Tibial nerve (tissue), 4 donors: ENCODE measurements around the gene UBN2. TPM values are rescaled to one million over a fixed set of nuclear protein-coding genes. Genes with fewer than 3 reads are reported as not detected.
A peak's percentile ranks its signal among the peaks of the same experiment; 100 is the strongest.

Experiments used
- DNase-seq, 2 donors: peaks; one replicate each; pipeline ENCODE4 v3.0.0-alpha.2; 2019; ENCODE audit warnings: low spot score in 2 of 2
- H3K27ac ChIP-seq, 4 donors: fragments of 200-600 bp; sonication (generic) in 3 of 4; one replicate each; pipeline ENCODE4 v1.5.1; 2017 to 2019; ENCODE audit warnings: mild to moderate bottlenecking in 1 of 4
- H3K27me3 ChIP-seq, 2 donors: fragments of 200-600 bp; sonication (generic) in 1 of 2; one replicate each; pipeline versions ENCODE4 v1.5.1 to v1.6.0; 2017 to 2019
- H3K36me3 ChIP-seq, 3 donors: fragments of 200-600 bp; sonication (generic); one replicate each; pipeline ENCODE4 v1.5.1; 2018 to 2019
- H3K4me1 ChIP-seq, 4 donors: fragments of 200-600 bp; sonication (generic) in 3 of 4; one replicate each; pipeline ENCODE4 v1.5.1; 2017 to 2019
- H3K4me3 ChIP-seq, 4 donors: fragments of 200-600 bp; sonication (generic) in 3 of 4; one replicate each; pipeline ENCODE4 v1.5.1; 2017 to 2019; ENCODE audit warnings: mild to moderate bottlenecking in 1 of 4, moderate library complexity in 1 of 4
- H3K9me3 ChIP-seq, 4 donors: fragments of 200-600 bp; sonication (generic) in 3 of 4; one replicate each; pipeline ENCODE4 v1.5.1; 2017 to 2019
- CTCF ChIP-seq, 5 experiments: fragments of 200-600 bp in 3 of 5; fragments of 450-650 bp in 2 of 5; sonication (generic) in 3 of 5; IDR thresholded peaks; one replicate each; pipeline ENCODE4 v1.5.1; 2016 to 2019; ENCODE audit warnings: antibody characterized with exemption in 5 of 5, mild to moderate bottlenecking in 3 of 5, moderate library complexity in 2 of 5
- EP300 ChIP-seq, 2 donors: sonication (generic); formaldehyde crosslinking; IDR thresholded peaks; one replicate each; pipeline ENCODE4 v1.6.1; 2017; ENCODE audit warnings: antibody characterized with exemption in 2 of 2, mild to moderate bottlenecking in 1 of 2
- POLR2A ChIP-seq, 2 donors: fragments of 450-650 bp; IDR thresholded peaks; one replicate each; pipeline ENCODE4 v1.6.1; 2017; ENCODE audit warnings: antibody characterized with exemption in 2 of 2, mild to moderate bottlenecking in 2 of 2, moderate library complexity in 2 of 2
- WGBS, 2 donors: methylation state at CpG; one replicate each; pipeline ENCODE4 v1.1.5; 2018; 5-methylcytosine and 5-hydroxymethylcytosine counted together
- total RNA-seq, 4 donors: library from RNA; depleted of rRNA; stranded (reverse); fragments of >200 nt; gene quantifications; one replicate each; pipeline ENCODE4 v1.1.0, GENCODE V29; 2016

UBN2 gene
- total RNA-seq, 4 donors from 2014 or later, result 16.7 to 20.9 (median 19.2) TPM

- TF ChIP-seq EP300 (IDR thresholded peaks at IDR 0.05) (no peak), CTCF (IDR thresholded peaks at IDR 0.05) (no peak), POLR2A (IDR thresholded peaks at IDR 0.05) (no peak)
- no peaks in the 10 kb centered on the region for H3K4me1 ChIP-seq
- WGBS, 2 donors, result 84 to 89% methylated on average over 6 of the region's 6 CpGs
- DNase-seq, result no peak
- no peak overlapping the region for H3K27ac ChIP-seq
- no peaks in the 10 kb centered on the region for H3K27me3 ChIP-seq
- no peaks in the 10 kb centered on the region for H3K9me3 ChIP-seq
- H3K4me3 ChIP-seq, result no peak overlapping the region
- H3K36me3 ChIP-seq, result peaks cover 0 to 75% (median 0%) of the 10 kb centered on the region in 3 donors
These were observed 28.1 kb downstream of the UBN2 start for GRCh38 chr7:139259142-139259541.

DNA sequence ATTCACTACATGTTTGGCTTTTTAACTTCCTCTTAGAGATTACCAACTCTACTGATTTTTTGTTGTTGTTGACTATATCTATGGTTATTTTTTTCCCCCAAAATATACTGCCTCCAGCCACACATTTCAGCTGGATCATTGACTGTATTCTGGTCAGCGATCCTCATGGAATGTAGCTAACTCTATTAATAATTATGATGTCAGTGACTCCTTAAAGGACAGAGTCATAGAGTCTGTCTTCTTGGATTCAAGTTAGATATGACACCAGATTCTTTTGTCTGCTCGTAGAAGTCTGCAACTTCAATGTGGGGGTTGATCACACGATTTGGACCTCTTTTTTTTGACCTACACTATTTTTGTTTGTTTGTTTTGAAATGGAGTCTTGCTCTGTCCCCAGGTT lies 33.2 kb downstream of the UBN2 start:
- no peak overlapping the region for H3K4me3 ChIP-seq
- peaks cover 0 to 94% (median 0%) of the 10 kb centered on the region in 3 donors for H3K36me3 ChIP-seq
- H3K4me1 ChIP-seq, result no peaks in the 10 kb centered on the region
- WGBS, 2 donors, result 64 to 80% methylated on average over 3 of the region's 3 CpGs
- H3K27me3 ChIP-seq, result no peaks in the 10 kb centered on the region
- H3K27ac ChIP-seq, result no peak overlapping the region
- no peaks in the 10 kb centered on the region for H3K9me3 ChIP-seq
- DNase-seq, result no peak
- TF ChIP-seq CTCF (IDR thresholded peaks at IDR 0.05), result no peak
- TF ChIP-seq EP300 (IDR thresholded peaks at IDR 0.05), result no peak
- no peak for TF ChIP-seq POLR2A (IDR thresholded peaks at IDR 0.05)

DNA sequence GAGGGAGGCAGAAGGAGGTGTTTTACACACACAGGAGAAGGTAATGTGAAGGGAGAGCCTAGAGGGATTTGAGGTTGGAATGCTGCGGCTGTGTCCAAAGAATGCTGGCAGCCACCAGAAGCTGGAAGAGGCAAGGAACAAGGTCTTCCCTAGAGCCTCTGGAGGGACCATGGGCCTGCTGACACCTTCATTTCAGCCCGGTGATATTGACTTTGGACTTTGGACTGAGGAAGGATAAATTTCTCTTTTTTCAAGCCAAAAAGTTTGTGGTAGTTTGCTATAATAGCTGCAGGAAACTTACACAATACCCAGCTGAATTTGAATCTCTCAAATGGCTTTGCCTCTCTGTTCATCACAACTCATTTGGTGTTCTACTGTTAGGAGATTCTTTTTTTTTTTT lies 34.6 kb downstream of the UBN2 start:
- H3K4me1 ChIP-seq, result no peaks in the 10 kb centered on the region
- H3K27ac ChIP-seq, result no peak overlapping the region
- 74 to 89% methylated on average over 2 of the region's 2 CpGs for WGBS, 2 donors
- H3K27me3 ChIP-seq, result no peaks in the 10 kb centered on the region
- H3K9me3 ChIP-seq, result no peaks in the 10 kb centered on the region
- DNase-seq, result peak in 1 of 2 donors; percentile 6
- H3K4me3 ChIP-seq, result no peak overlapping the region
- TF ChIP-seq CTCF (IDR thresholded peaks at IDR 0.05) (no peak), EP300 (IDR thresholded peaks at IDR 0.05) (peak in 1 of 2 donors; percentile 66)
- H3K36me3 ChIP-seq, result peaks cover 0 to 94% (median 0%) of the 10 kb centered on the region in 3 donors

DNA sequence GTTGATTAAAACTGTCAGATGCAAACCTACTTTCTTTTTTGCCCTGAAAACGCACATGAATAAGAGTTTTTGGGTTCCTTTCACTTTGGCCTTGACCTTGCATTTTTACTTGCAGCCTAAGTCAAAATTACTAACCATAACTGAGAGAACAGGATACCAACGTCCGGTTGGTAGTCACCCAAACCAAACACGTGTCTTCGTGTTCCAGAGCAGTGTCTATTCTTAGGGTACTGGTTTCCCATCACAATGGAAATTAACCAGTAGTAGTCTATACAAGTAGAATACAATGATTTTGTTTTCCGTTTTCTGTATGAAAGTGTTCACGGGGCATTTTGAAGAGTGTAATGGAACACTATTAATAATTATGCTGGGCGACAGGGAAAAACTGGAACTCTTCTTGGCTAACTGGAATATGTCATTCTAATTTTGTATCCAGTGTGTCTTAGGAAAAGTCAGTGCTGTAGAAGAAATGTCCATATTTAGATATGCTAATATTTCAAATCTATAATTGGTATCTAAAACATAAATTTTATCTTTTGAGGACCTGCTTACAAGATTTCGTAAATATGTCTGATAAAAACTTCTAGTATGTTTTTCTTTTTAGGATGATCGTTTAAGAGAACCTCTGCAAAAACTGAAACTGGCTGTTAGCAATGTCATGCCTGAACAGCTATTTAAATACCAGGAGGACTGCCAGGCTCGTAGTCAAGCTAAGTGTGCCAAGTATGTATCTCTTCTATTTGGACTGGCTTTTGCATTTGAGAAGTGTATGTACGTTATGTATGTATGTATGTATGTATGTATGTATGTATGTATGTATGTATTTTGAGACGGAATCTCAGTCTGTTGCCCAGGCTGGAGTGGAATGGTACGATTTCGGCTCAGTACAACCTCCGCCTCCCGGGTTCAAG lies 40.9 kb downstream of the UBN2 start:
- Histone ChIP-seq H3K27ac (no peak overlapping the region), H3K36me3 (peaks cover 0 to 98% (median 13%) of the 10 kb centered on the region in 3 donors), H3K4me1 (no peaks in the 10 kb centered on the region), H3K9me3 (no peaks in the 10 kb centered on the region), H3K4me3 (no peak overlapping the region), H3K27me3 (no peaks in the 10 kb centered on the region)
- WGBS, 2 donors, result 87 to 89% methylated on average over 17 of the region's 17 CpGs
- TF ChIP-seq EP300 (IDR thresholded peaks at IDR 0.05), result no peak
- TF ChIP-seq POLR2A (IDR thresholded peaks at IDR 0.05), result no peak
- no peak for TF ChIP-seq CTCF (IDR thresholded peaks at IDR 0.05)
- no peak for DNase-seq

DNA sequence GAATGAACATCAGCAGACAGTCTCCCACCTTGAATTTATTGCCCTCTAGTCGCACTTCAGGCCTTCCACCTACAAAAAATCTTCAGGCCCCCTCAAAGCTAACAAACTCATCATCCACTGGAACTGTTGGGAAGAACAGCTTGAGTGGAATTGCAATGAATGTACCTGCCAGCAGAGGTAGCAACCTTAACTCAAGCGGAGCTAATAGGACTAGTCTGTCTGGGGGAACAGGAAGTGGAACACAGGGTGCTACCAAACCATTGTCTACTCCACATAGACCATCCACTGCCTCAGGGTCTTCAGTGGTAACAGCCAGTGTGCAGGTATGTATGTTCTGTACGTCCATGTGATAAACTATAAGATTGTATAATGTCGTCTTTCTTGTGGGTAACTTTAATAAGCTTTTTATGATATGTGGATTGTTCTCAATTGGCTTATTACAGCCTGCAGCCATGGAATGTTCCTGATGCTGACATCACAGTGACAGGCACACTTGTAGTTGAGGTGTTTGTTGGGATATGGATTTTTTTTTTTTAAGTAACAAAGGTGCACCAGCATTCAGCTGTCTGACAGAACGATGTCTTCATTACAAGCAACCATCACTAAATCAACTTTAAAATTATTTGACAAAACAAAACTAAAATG lies 53.3 kb downstream of the UBN2 start:
- WGBS, 2 donors, result 90 to 93% methylated on average over 5 of the region's 5 CpGs
- no peak overlapping the region for H3K27ac ChIP-seq
- TF ChIP-seq POLR2A (IDR thresholded peaks at IDR 0.05) (no peak), EP300 (IDR thresholded peaks at IDR 0.05) (no peak), CTCF (IDR thresholded peaks at IDR 0.05) (no peak)
- no peak overlapping the region for H3K4me3 ChIP-seq
- H3K27me3 ChIP-seq, result no peaks in the 10 kb centered on the region
- no peaks in the 10 kb centered on the region for H3K9me3 ChIP-seq
- H3K36me3 ChIP-seq, result peaks cover 0 to 65% (median 13%) of the 10 kb centered on the region in 3 donors
- no peaks in the 10 kb centered on the region for H3K4me1 ChIP-seq
- DNase-seq, result no peak
